ENCODE data around the gene CPSF3. TPM values are rescaled to one million over a fixed set of nuclear protein-coding genes. Genes with fewer than 3 reads are reported as not detected.

The CPSF3 gene
- total RNA-seq, 1 experiment from 2014 or later: 68.5 TPM

DNA sequence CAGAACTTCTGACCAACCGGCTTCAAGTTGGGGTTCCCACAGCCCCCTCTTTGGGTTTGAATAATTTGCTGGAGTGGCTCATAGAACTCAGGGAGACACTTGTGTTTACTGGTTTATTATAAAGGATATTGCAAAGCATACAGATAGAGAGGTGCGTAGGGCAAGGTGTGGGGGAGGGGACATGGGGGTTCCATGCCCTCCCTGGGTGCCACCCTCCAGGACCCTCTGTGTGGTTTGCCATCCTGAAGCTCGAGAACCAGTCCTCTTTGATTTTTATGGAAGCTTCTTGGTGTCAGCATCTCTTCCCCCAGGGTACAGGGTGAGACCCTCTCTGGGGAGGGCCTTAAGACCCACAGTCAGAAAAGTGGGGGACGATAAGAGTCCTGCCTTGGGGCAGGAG is 38.9 kb upstream of the CPSF3 start:
- H3K79me2 ChIP-seq (ENCODE audit: insufficient read depth, low read length): no peaks in the 10 kb centered on the region
- no peak for ATAC-seq
- H3K36me3 ChIP-seq (ENCODE audit: control insufficient read depth in 1 of 2, insufficient read depth in 2 of 2, low read length in 2 of 2): peaks cover 0 to 4% of the 10 kb centered on the region in 2 experiments; a peak in 1 of 4 replicates
- H3K27me3 ChIP-seq (ENCODE audit: insufficient read depth, low read length): no peaks in the 10 kb centered on the region
- ChIA-PET CTCF (no interaction called here), POLR2A (no interaction called here), RAD21 (ENCODE audit: low non-redundant PET in 1 of 2, low total read pairs in 2 of 2, uncharacterized antibody in 2 of 2, unreplicated experiment in 2 of 2) (no interaction called here)
- DNase-seq (ENCODE audit: low read depth, low spot score): no peak
- intact Hi-C loops (cut with micrococcal nuclease): no loop called here
- no peak overlapping the region for H3K9ac ChIP-seq (ENCODE audit: low read length)
- H3K27ac ChIP-seq (ENCODE audit: low read depth, low read length): no peak overlapping the region
- H3K4me2 ChIP-seq (ENCODE audit: low read length): no peak overlapping the region
- H3K4me1 ChIP-seq (ENCODE audit: control insufficient read depth in 1 of 2, insufficient read depth in 2 of 2, low read length in 2 of 2): peaks cover 49 to 65% of the 10 kb centered on the region in 2 experiments
- H2AFZ ChIP-seq (ENCODE audit: low read depth, low read length, poor library complexity, severe bottlenecking): no peak overlapping the region
- H3K9me3 ChIP-seq (ENCODE audit: control insufficient read depth in 1 of 2, insufficient read depth in 1 of 2, low read depth in 1 of 2, low read length in 2 of 2): no peaks in the 10 kb centered on the region
- no peaks in the 10 kb centered on the region for H3K9me2 ChIP-seq (ENCODE audit: insufficient read depth)
- BruUV-seq (replicated peaks): no TSS peak
- no peaks in the 10 kb centered on the region for H4K20me1 ChIP-seq (ENCODE audit: insufficient read depth)
- H3K4me3 ChIP-seq (replicated peaks in 1 of 2; ENCODE audit: low read depth in 1 of 2, low read length in 2 of 2): no peak overlapping the region
- TF ChIP-seq SP1 (IDR thresholded peaks at IDR 0.05; ENCODE audit: low read depth): no peak
- TF ChIP-seq CEBPB (IDR thresholded peaks at IDR 0.05; ENCODE audit: low read depth): no peak
- no peak for TF ChIP-seq ZNF274 (IDR thresholded peaks at IDR 0.05; ENCODE audit: low read depth, low read length)
- TF ChIP-seq EZH2phosphoT487 (IDR thresholded peaks at IDR 0.05; ENCODE audit: borderline replicate concordance): no peak
- no peak for TF ChIP-seq EZH2 (IDR thresholded peaks at IDR 0.05)
- TF ChIP-seq EGR1 (IDR thresholded peaks at IDR 0.05; ENCODE audit: low read depth): no peak
- no peak for TF ChIP-seq RAD21 (IDR thresholded peaks at IDR 0.05; ENCODE audit: low read depth)
- no peak for TF ChIP-seq SIN3A (IDR thresholded peaks at IDR 0.05; ENCODE audit: low read depth)
- TF ChIP-seq, protein P1, sequence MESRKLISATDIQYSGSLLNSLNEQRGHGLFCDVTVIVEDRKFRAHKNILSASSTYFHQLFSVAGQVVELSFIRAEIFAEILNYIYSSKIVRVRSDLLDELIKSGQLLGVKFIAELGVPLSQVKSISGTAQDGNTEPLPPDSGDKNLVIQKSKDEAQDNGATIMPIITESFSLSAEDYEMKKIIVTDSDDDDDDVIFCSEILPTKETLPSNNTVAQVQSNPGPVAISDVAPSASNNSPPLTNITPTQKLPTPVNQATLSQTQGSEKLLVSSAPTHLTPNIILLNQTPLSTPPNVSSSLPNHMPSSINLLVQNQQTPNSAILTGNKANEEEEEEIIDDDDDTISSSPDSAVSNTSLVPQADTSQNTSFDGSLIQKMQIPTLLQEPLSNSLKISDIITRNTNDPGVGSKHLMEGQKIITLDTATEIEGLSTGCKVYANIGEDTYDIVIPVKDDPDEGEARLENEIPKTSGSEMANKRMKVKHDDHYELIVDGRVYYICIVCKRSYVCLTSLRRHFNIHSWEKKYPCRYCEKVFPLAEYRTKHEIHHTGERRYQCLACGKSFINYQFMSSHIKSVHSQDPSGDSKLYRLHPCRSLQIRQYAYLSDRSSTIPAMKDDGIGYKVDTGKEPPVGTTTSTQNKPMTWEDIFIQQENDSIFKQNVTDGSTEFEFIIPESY (IDR thresholded peaks at IDR 0.05; ENCODE audit: extremely low read depth, insufficient replicate concordance, low read length): no peak
- TF ChIP-seq, protein P2, sequence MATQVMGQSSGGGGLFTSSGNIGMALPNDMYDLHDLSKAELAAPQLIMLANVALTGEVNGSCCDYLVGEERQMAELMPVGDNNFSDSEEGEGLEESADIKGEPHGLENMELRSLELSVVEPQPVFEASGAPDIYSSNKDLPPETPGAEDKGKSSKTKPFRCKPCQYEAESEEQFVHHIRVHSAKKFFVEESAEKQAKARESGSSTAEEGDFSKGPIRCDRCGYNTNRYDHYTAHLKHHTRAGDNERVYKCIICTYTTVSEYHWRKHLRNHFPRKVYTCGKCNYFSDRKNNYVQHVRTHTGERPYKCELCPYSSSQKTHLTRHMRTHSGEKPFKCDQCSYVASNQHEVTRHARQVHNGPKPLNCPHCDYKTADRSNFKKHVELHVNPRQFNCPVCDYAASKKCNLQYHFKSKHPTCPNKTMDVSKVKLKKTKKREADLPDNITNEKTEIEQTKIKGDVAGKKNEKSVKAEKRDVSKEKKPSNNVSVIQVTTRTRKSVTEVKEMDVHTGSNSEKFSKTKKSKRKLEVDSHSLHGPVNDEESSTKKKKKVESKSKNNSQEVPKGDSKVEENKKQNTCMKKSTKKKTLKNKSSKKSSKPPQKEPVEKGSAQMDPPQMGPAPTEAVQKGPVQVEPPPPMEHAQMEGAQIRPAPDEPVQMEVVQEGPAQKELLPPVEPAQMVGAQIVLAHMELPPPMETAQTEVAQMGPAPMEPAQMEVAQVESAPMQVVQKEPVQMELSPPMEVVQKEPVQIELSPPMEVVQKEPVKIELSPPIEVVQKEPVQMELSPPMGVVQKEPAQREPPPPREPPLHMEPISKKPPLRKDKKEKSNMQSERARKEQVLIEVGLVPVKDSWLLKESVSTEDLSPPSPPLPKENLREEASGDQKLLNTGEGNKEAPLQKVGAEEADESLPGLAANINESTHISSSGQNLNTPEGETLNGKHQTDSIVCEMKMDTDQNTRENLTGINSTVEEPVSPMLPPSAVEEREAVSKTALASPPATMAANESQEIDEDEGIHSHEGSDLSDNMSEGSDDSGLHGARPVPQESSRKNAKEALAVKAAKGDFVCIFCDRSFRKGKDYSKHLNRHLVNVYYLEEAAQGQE (IDR thresholded peaks at IDR 0.05; ENCODE audit: low read depth): no peak
- no peak for TF ChIP-seq ELF1 (IDR thresholded peaks at IDR 0.05; ENCODE audit: borderline replicate concordance, low read depth)
- no peak for TF ChIP-seq TCF7L2 (IDR thresholded peaks at IDR 0.05; ENCODE audit: borderline replicate concordance, extremely low read depth, insufficient read depth, insufficient read length)
- TF ChIP-seq POLR2AphosphoS5 (IDR thresholded peaks at IDR 0.05; ENCODE audit: low read depth, low read length): no peak
- TF ChIP-seq POLR2A (IDR thresholded peaks at IDR 0.05; ENCODE audit: borderline replicate concordance, extremely low read depth, insufficient read depth, insufficient read length): no peak
- TF ChIP-seq JUND (IDR thresholded peaks at IDR 0.05): no peak
- TF ChIP-seq ZFX (IDR thresholded peaks at IDR 0.05): no peak
- TF ChIP-seq CBX3 (IDR thresholded peaks at IDR 0.05; ENCODE audit: low read depth): no peak

Measured in HCT116 (cell line).